Karpas-422 (cell line): ENCODE measurements around the gene USP20. TPM values are rescaled to one million over a fixed set of nuclear protein-coding genes. Genes with fewer than 3 reads are reported as not detected.
"Not testable (repeated sequence)": the region's sequence is repeated elsewhere in the genome, so short reads cannot be mapped to it uniquely, and the experiment has no call there.

Experiments used
- DNase-seq: peaks from one replicate; pipeline ENCODE4 v3.0.0-alpha.2; 2015
- H2AFZ ChIP-seq: fragments of 200-600 bp; sonication (generic); 2 replicates; pipeline ENCODE4 v1.6.1; 2014; ENCODE audit warnings: antibody characterized with exemption, low read length, mixed read lengths
- H3K27ac ChIP-seq: fragments of 200-600 bp; sonication (generic); 2 replicates; pipeline ENCODE4 v1.5.1; 2014; ENCODE audit warnings: mild to moderate bottlenecking, low read length, moderate library complexity
- H3K27me3 ChIP-seq: fragments of 200-600 bp; sonication (generic); 2 replicates; pipeline ENCODE4 v1.6.1; 2014; ENCODE audit warnings: low read length, mixed read lengths
- H3K36me3 ChIP-seq: fragments of 200-600 bp; sonication (generic); 2 replicates; pipeline ENCODE4 v1.6.1; 2014; ENCODE audit warnings: low read length, mixed read lengths; ENCODE audit not compliant: insufficient read depth
- H3K4me1 ChIP-seq: fragments of 200-600 bp; sonication (generic); 2 replicates; pipeline ENCODE4 v1.6.1; 2014; ENCODE audit warnings: mild to moderate bottlenecking, low read length, mixed read lengths
- H3K4me2 ChIP-seq: fragments of 200-600 bp; sonication (generic); 2 replicates; pipeline ENCODE4 v1.6.1; 2014; ENCODE audit warnings: low read length, low read depth, mild to moderate bottlenecking; ENCODE audit not compliant: poor library complexity, severe bottlenecking
- H3K4me3 ChIP-seq: fragments of 200-600 bp; sonication (generic); 2 replicates; pipeline ENCODE4 v1.5.1; 2014; ENCODE audit warnings: mild to moderate bottlenecking, antibody characterized with exemption, low read length, mixed read lengths
- H3K79me2 ChIP-seq: fragments of 200-600 bp; sonication (generic); 2 replicates; pipeline ENCODE4 v1.6.1; 2014; ENCODE audit warnings: mild to moderate bottlenecking, low read length, mixed read lengths
- H3K9ac ChIP-seq: fragments of 200-600 bp; sonication (generic); 2 replicates; pipeline ENCODE4 v1.6.0; 2014; ENCODE audit warnings: low read length
- H3K9me2 ChIP-seq: fragments of 200-600 bp; sonication (generic), shearing (Covaris generic); replicated peaks from 2 replicates; pipeline ENCODE4 v1.6.0; 2014; ENCODE audit warnings: mild to moderate bottlenecking, low read length, moderate library complexity; ENCODE audit not compliant: insufficient read depth
- H3K9me3 ChIP-seq: fragments of 300-700, 200-600 bp; sonication (generic); 2 replicates; pipeline ENCODE4 v1.6.1; 2014; ENCODE audit warnings: low read length, mixed read lengths
- H4K20me1 ChIP-seq: fragments of 200-600 bp; sonication (generic); 2 replicates; pipeline ENCODE4 v1.6.1; 2014; ENCODE audit warnings: mild to moderate bottlenecking, antibody characterized with exemption, low read length, low read depth; ENCODE audit not compliant: insufficient read depth
- total RNA-seq: library from RNA; depleted of rRNA; stranded (reverse); fragments of >200 nt; shearing (Covaris generic); gene quantifications from 2 replicates; pipeline ENCODE4 v1.2.3, GENCODE V29; 2014; ENCODE audit warnings: low replicate concordance

USP20 gene
- total RNA-seq, 1 experiment from 2014 or later = 11.7 TPM

DNA sequence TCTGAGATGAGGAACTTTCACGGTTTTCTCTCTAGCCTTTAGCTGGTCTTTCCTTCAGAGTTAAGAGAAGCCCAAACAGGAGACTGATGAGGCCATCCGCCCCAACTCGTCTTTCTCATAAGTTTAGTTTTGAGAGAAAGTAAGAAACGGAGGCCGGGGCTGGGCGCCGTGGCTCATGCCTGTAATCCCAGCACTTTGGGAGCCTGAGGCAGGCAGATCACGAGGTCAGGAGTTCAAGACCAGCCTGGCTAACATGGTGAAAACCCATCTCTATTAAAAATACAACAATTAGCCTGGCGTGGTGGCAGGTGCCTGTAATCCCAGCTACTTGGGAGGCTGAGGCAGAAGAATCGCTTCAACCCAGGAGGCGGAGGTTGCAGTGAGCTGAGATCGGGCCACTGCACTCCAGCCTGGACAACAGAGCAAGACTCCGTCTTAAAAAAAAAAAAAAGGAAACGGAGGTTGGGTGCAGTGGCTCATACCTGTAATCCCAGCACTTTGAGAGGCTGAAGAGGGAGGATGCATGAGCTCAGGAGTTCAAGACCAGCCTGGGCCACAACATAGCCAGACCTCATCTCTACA is 55.6 kb downstream of the USP20 start:
- H3K36me3 ChIP-seq = peaks cover 23% of the 10 kb centered on the region
- DNase-seq, H3K9ac ChIP-seq, H3K4me2 ChIP-seq, H2AFZ ChIP-seq, H3K4me3 ChIP-seq, H3K9me2 ChIP-seq, H4K20me1 ChIP-seq, H3K27me3 ChIP-seq, H3K9me3 ChIP-seq: not testable (repeated sequence)
- peak overlapping the region; percentile 80 for H3K27ac ChIP-seq
- H3K4me1 ChIP-seq = peaks cover 85% of the 10 kb centered on the region
- H3K79me2 ChIP-seq = peaks cover 16% of the 10 kb centered on the region; the same call in 1 of the 2 replicates

DNA sequence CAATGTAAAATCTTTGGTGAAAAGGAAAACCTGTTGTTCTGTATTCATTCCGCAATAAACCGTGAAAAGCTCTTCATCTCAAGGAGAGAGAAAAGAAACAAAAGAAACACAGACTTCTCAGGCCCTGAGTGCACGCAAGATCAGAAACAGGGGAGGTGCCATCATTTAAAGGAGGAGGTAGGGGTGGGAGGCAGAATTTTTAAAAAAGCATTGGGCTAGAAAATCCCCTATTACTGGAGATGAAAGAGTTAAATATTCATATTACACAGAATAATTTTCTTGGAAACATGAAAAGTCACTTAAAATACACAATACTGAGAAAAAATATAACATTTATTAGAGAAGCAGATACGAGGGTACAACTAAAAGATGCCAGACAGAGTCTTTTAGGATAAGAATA is 56.3 kb downstream of the USP20 start:
- no peaks in the 10 kb centered on the region for H4K20me1 ChIP-seq
- no peak overlapping the region for H3K9ac ChIP-seq
- peaks cover 28% of the 10 kb centered on the region for H3K36me3 ChIP-seq
- no peak overlapping the region for H2AFZ ChIP-seq
- no peak overlapping the region for H3K4me2 ChIP-seq
- H3K27ac ChIP-seq = peak overlapping the region; percentile 80
- no peaks in the 10 kb centered on the region for H3K9me2 ChIP-seq
- no peaks in the 10 kb centered on the region for H3K9me3 ChIP-seq
- peaks cover 80% of the 10 kb centered on the region for H3K4me1 ChIP-seq
- peaks cover 13% of the 10 kb centered on the region; the same call in 1 of the 2 replicates for H3K79me2 ChIP-seq
- H3K4me3 ChIP-seq = no peak overlapping the region
- no peaks in the 10 kb centered on the region for H3K27me3 ChIP-seq
- DNase-seq = no peak

DNA sequence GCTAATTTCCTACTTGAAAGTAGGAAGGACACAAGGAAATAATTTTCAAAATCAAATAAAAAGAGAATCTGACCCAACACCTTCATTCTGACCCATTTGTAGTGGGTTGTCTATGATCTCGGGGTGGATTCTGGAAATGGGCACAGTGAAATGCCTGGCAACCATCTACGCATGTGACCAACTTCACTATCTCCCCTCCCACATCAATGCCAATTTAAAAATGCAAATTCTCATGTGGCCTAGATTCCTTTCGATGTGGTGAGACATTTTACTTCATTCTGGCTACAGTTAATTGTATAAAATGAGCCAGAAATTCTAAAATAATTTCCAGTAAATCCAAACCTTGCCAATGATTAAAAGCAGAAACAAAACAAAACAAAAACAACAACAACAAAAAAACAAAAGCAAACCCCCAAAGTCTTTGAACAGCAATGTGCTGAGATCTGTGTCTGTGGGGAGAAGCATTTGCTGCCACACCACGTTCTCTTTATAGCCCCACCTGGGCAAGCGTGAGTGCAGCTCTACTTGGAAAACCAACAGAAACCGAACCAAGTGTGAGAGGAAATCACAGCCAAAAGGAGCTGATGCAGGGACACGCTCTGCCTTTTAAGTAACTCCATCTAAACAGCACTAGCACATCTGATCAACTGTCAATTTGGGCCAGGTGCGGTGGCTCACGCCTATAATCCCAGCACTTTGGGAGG is 59.0 kb downstream of the USP20 start:
- H3K9ac ChIP-seq = no peak overlapping the region
- peak overlapping the region; percentile 71 for H3K27ac ChIP-seq
- peaks cover 37% of the 10 kb centered on the region for H3K36me3 ChIP-seq
- peaks cover 53% of the 10 kb centered on the region for H3K4me1 ChIP-seq
- no peak overlapping the region for H3K4me3 ChIP-seq
- H3K9me2 ChIP-seq = no peaks in the 10 kb centered on the region
- H3K79me2 ChIP-seq = peaks cover 11% of the 10 kb centered on the region; the same call in 1 of the 2 replicates
- no peaks in the 10 kb centered on the region for H3K9me3 ChIP-seq
- H3K4me2 ChIP-seq = no peak overlapping the region
- H4K20me1 ChIP-seq = no peaks in the 10 kb centered on the region
- no peaks in the 10 kb centered on the region for H3K27me3 ChIP-seq
- H2AFZ ChIP-seq = no peak overlapping the region
- DNase-seq = peak; percentile 68

DNA sequence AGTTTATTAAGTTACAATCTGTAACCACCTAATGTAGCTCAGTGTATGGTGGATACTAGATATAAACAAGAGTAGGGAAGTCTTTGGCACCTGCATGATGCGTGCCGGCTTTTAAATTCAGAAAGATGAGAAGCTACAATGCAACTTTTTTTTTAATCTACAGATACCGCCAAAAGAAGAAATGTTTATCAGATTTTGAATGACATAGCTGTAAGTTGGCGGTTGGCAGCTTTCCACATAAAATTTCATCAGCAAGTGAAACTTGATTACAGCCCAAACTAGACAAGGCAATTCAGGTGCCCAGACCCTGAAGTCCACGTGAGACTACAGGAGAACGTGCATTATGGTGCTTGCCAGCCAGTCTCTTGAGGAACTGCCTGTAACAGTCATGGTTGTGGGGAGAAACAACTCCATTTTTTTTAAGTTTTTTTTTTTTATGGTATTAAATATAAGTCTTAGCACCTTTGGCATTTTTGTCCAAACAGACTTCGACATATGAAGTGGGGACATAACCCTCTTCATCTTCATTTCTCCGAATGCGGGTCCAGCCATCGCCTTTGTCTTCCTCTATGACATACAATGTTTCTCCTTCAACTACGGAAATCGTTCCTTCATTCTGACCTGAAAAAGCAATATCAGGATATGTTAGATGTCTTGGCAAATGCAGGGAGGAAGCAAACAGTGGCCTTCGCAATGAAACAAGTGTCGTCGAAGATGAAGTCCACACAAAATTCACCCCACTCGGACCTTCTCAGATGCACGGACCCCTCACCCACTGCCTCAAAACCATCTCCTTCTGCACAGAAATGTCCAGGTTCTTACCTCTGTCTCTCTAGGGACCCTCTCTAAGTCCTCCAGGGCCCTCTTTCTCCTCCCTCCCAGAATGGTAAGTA is 60.4 kb downstream of the USP20 start:
- peaks cover 46% of the 10 kb centered on the region for H3K4me1 ChIP-seq
- H3K4me2 ChIP-seq = no peak overlapping the region
- H2AFZ ChIP-seq = no peak overlapping the region
- H3K79me2 ChIP-seq = peaks cover 11% of the 10 kb centered on the region; the same call in 1 of the 2 replicates
- peak overlapping the region; percentile 40; the same call in 1 of the 2 replicates for H3K27ac ChIP-seq
- H3K9me2 ChIP-seq = no peaks in the 10 kb centered on the region
- H4K20me1 ChIP-seq = no peaks in the 10 kb centered on the region
- H3K9me3 ChIP-seq = no peaks in the 10 kb centered on the region
- no peak overlapping the region for H3K4me3 ChIP-seq
- no peak overlapping the region for H3K9ac ChIP-seq
- DNase-seq = no peak
- H3K36me3 ChIP-seq = peaks cover 37% of the 10 kb centered on the region
- no peaks in the 10 kb centered on the region for H3K27me3 ChIP-seq

DNA sequence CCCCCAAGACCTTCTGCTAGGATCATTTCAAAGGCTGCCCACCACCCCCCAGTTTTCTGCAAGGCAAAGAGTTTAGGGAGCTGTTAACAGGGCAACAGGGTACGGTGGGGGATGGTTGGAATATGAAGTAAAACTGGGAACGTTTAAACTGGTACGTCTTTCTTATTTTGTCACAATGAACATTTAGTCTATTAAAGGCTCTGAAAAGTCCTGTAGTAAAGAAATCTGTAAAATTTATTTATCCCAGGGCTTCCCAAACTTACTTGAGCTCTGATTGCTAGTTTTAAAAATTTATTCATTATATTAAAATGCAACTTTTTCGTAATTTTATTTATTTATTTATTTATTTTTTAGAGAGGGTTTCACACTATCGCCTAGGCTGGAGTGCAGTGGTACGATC is 62.0 kb downstream of the USP20 start:
- no peak overlapping the region for H2AFZ ChIP-seq
- H3K4me1 ChIP-seq = peaks cover 36% of the 10 kb centered on the region
- H3K79me2 ChIP-seq = peaks cover 8% of the 10 kb centered on the region; the same call in 1 of the 2 replicates
- H3K4me2 ChIP-seq = no peak overlapping the region
- H3K36me3 ChIP-seq = peaks cover 41% of the 10 kb centered on the region
- H3K27ac ChIP-seq = no peak overlapping the region
- no peak overlapping the region for H3K9ac ChIP-seq
- no peaks in the 10 kb centered on the region for H3K9me3 ChIP-seq
- no peaks in the 10 kb centered on the region for H3K9me2 ChIP-seq
- H3K27me3 ChIP-seq = no peaks in the 10 kb centered on the region
- H4K20me1 ChIP-seq = no peaks in the 10 kb centered on the region
- no peak for DNase-seq
- H3K4me3 ChIP-seq = no peak overlapping the region

DNA sequence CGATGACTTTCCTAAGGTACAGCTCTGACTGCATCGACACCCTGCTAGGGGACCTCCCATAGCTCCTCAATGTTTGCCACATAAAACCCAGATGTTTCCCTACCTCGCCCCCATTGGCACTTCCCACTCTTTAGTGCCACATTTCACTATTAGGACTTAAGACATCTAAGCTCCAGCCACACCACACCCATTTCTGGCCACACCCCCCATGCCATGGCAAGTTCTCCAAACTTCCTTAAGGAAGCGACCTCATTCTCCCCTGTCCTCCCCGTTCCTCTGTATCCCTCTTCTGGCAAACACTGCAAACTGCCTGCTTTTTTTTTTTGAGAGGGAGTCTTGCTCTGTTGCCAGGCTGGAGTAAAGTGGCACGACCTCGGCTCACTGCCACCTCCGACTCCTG is 62.9 kb downstream of the USP20 start:
- Histone ChIP-seq H3K27me3 (no peaks in the 10 kb centered on the region), H3K79me2 (peaks cover 5% of the 10 kb centered on the region; the same call in 1 of the 2 replicates), H3K9ac (no peak overlapping the region), H4K20me1 (no peaks in the 10 kb centered on the region), H3K4me2 (no peak overlapping the region), H3K36me3 (peaks cover 48% of the 10 kb centered on the region), H2AFZ (no peak overlapping the region), H3K27ac (no peak overlapping the region), H3K9me3 (no peaks in the 10 kb centered on the region), H3K4me1 (peaks cover 27% of the 10 kb centered on the region), H3K9me2 (no peaks in the 10 kb centered on the region), H3K4me3 (no peak overlapping the region)
- no peak for DNase-seq

DNA sequence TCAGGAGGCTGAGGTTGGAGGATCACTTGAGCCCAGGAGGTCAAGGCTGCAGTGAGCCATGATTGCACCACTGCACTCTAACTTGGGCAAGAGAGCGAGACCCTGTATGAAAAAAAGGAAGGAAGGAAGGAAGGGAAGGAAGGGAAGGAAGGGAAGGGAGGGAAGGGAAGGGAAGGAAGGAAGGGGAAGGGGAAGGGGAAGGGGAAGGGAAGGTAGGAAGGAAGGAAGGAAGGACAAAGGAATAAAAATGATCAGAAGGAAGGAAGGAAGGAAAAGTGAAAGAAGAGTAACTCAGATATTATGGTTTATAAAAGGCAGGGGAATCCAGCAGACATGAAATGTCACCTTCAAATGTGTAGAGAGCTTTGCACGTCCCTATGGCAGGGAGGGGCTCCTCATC is 64.4 kb downstream of the USP20 start:
- Histone ChIP-seq H2AFZ (no peak overlapping the region), H3K79me2 (peaks cover 5% of the 10 kb centered on the region; the same call in 1 of the 2 replicates), H3K27ac (no peak overlapping the region)

More for the DNA sequence above, 64.4 kb downstream of the USP20 start:
- Histone ChIP-seq H4K20me1 (no peaks in the 10 kb centered on the region), H3K9ac (no peak overlapping the region), H3K4me2 (no peak overlapping the region), H3K4me3 (no peak overlapping the region), H3K9me3 (no peaks in the 10 kb centered on the region), H3K27me3 (no peaks in the 10 kb centered on the region), H3K9me2 (no peaks in the 10 kb centered on the region), H3K4me1 (peaks cover 15% of the 10 kb centered on the region), H3K36me3 (peaks cover 48% of the 10 kb centered on the region)
- no peak for DNase-seq
